ENCODE measurements around the gene GINM1. TPM values are rescaled to one million over a fixed set of nuclear protein-coding genes. Genes with fewer than 3 reads are reported as not detected.

GINM1 gene
- total and polyA plus RNA-seq, 2 donors (not counting 3 experiments of a cell fraction or from before 2014, with no cell fraction given) = 14.6 to 38.0 TPM

DNA sequence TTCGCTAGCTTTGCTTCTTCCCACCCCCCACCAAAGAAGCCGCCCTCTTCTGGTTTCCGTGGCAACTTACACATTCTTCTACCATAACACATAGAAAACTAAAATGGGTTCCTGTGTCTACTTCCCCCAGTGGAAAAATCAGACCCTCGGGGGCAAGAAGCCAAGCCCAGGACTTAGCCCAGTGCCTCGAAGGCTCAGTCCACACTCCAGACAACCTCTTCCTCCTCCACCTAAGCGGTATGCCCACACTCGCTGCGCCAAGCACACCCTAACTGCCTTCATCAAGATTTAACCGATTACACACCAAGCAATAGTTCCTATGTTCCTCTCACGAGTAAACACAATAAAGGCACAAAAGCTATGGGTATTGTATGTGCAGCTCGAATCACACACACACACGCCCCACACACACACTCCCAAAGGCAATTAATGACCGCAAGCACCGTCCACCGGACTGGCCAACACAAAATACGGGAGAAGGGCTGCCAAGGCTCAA, 20.9 kb upstream of the GINM1 start:
- no peak for FAIRE-seq
- intact Hi-C loops (cut with micrococcal nuclease) = loop anchor here (5.0 to 10.0 kb wide), 2 partner anchors 211 to 312 kb away; no protein-coding TSS in a partner anchor

More for the DNA sequence above, 20.9 kb upstream of the GINM1 start:
- Histone ChIP-seq H4K20me1 (replicated peaks; ENCODE audit: control insufficient read depth, extremely low read depth, insufficient read depth, low read length) (no peaks in the 10 kb centered on the region), H2AFZ (ENCODE audit: low read depth, low read length) (peak overlapping the region; percentile 16), H3K9ac (replicated peaks; ENCODE audit: extremely low read depth, insufficient read depth, low read length) (peak overlapping the region; percentile 98), H3K4me1 (ENCODE audit: control insufficient read depth, extremely low read depth, insufficient read depth, low read length) (peaks cover 8% of the 10 kb centered on the region), H3K9me3 (replicated peaks; ENCODE audit: control insufficient read depth, insufficient read depth, low read length) (no peaks in the 10 kb centered on the region), H3K9me1 (replicated peaks; ENCODE audit: control insufficient read depth, extremely low read depth, insufficient read depth, low read length) (no peaks in the 10 kb centered on the region), H3K27ac (ENCODE audit: insufficient read depth, low read depth, low read length) (peak overlapping the region; percentile 92), H3K27me3 (ENCODE audit: control insufficient read depth in 2 of 2, insufficient read depth in 2 of 2, low read length in 2 of 2) (peaks cover 0 to 3% of the 10 kb centered on the region in 2 experiments), H3K36me3 (ENCODE audit: control insufficient read depth in 2 of 2, extremely low read depth in 1 of 2, insufficient read depth in 2 of 2, low read length in 2 of 2) (peaks cover 0 to under 1% of the 10 kb centered on the region in 2 experiments), H3K4me3 (replicated peaks in 1 of 3; ENCODE audit: insufficient read depth in 1 of 3, low read depth in 1 of 3, low read length in 3 of 3) (peak overlapping the region; percentile 59 to 85 (median 62)), H3K4me2 (ENCODE audit: insufficient read depth, low read length) (peak overlapping the region; percentile 91), H3K79me2 (ENCODE audit: control insufficient read depth, insufficient read depth, low read length) (peaks cover 38% of the 10 kb centered on the region)
- POLR2A ChIA-PET = no interaction called here
- BruUV-seq (replicated peaks) = TSS peak; percentile 62
- TF ChIP-seq GATA2 (IDR thresholded peaks at IDR 0.05; ENCODE audit: insufficient read depth, insufficient read length, low read depth, low read length) (no peak), JUN (IDR thresholded peaks at IDR 0.05; ENCODE audit: borderline replicate concordance, insufficient read depth, insufficient read length, low read depth) (no peak), MYC (IDR thresholded peaks at IDR 0.05; ENCODE audit: low read depth, low read length) (no peak), POLR2A (IDR thresholded peaks at IDR 0.05; ENCODE audit: low read depth, low read length) (no peak)
- TF ChIP-seq, protein P1, sequence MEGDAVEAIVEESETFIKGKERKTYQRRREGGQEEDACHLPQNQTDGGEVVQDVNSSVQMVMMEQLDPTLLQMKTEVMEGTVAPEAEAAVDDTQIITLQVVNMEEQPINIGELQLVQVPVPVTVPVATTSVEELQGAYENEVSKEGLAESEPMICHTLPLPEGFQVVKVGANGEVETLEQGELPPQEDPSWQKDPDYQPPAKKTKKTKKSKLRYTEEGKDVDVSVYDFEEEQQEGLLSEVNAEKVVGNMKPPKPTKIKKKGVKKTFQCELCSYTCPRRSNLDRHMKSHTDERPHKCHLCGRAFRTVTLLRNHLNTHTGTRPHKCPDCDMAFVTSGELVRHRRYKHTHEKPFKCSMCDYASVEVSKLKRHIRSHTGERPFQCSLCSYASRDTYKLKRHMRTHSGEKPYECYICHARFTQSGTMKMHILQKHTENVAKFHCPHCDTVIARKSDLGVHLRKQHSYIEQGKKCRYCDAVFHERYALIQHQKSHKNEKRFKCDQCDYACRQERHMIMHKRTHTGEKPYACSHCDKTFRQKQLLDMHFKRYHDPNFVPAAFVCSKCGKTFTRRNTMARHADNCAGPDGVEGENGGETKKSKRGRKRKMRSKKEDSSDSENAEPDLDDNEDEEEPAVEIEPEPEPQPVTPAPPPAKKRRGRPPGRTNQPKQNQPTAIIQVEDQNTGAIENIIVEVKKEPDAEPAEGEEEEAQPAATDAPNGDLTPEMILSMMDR (IDR thresholded peaks at IDR 0.05; ENCODE audit: extremely low read depth in 1 of 2, insufficient read depth in 1 of 2, low read depth in 1 of 2, low read length in 2 of 2) = no peak
- TF ChIP-seq, protein P2, sequence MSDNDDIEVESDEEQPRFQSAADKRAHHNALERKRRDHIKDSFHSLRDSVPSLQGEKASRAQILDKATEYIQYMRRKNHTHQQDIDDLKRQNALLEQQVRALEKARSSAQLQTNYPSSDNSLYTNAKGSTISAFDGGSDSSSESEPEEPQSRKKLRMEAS (IDR thresholded peaks at IDR 0.05; ENCODE audit: insufficient read depth, insufficient read length) = no peak
- peak; percentile 86 for DNase-seq (ENCODE audit: low read depth, low spot score)
- dilution Hi-C loops (cut with MboI; ENCODE audit: extremely low pct_ligation_motif_present, low sequenced_read_pairs) = no loop called here
- CTCF ChIA-PET = interaction anchor here (0.9 to 4.3 kb wide), 6 partner anchors 8 to 517 kb away, joined by 4 to 35 read pairs (median 4); partner anchors contain the start of gene GINM1
